ENCODE results near the gene CNST.
"Not testable (repeated sequence)": the region's sequence is repeated elsewhere in the genome, so short reads cannot be mapped to it uniquely, and the experiment has no call there.

The CNST gene

DNA sequence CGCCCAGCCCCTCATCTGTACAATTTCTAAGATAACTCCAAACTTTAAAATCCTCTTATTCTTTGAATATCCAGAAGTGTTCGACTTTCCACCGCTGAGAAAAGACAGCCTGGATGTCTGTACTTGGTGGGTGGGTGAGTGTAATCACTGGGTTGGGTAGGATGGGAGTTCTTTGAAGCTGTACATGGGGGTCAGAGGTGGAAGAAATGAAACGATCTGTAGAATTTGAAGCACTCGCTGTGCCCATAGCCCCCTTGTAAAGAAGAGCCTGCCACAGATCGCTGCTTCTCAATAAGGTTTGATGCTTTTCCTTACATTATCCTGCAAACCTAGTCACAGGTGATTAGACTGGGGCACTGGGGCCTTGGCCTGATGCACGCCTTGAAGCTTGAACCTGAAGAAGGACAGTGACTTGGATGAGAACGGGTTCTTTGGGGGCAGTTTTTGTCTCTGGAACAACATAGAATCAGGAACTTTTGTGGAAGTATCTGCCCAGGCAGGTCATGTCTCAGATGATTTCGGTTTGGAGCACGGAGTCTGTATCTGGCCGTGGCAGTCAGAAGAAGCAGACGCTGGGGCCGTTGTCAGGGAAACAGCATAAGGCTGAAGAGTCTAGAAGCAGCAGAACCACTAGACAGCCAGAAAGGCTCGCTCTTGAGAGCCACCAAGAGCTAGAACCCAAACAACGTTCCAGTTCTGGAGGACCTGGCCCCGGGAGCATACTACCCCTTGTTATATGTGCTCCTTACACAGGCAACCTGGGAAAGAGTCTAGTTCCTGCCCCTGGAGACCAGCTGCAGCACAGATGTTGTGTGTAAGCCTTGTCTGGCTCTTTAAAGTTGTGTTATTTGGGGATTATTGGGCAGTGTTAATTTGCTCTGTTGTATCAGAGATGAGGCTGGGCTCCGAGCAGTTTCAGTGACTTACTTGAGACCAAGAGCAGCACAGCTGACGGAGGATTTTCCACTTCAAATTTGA is 112.8 kb downstream of the CNST start:
- DNase-seq (ENCODE audit: low spot score) = no peak

DNA sequence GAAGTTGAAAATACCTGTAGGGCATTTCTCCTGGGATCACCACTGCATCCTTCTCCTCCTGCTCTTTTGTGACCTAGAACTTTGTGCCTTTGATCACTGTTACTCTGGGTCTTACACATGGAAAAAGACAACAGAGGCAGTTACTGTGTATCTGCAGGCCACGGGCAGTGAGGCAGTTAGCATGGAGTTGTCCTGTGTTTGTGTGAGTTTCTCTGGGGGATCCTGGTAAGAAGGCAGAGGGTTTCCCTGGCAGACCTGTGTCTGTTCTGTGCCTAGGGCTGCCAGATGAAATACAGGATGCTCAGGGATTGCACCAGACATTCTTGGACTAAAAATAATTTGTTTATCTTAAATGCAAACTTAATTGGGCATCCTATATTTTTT is 113.5 kb downstream of the CNST start:
- DNase-seq (ENCODE audit: low spot score) = no peak

DNA sequence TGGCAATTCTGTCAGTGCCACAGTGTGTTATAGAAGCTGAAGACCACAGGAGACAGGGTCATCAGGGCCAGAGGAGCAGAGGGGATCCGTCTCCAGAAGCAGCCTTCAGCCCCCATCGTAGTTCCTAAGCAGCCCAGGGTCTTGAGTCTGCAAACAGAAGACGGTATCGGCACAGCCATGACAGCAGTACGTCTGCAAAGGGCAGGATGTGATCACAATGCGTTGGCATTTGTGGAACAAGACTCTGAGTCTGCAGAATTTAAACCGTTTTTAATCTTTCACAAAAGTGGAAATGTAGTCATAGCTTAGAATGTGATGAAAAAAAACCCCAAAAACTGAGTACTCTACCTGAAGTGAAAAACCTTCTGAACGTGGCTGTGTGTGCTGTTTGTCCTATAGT is 113.9 kb downstream of the CNST start:
- no peak for DNase-seq (ENCODE audit: low spot score)

DNA sequence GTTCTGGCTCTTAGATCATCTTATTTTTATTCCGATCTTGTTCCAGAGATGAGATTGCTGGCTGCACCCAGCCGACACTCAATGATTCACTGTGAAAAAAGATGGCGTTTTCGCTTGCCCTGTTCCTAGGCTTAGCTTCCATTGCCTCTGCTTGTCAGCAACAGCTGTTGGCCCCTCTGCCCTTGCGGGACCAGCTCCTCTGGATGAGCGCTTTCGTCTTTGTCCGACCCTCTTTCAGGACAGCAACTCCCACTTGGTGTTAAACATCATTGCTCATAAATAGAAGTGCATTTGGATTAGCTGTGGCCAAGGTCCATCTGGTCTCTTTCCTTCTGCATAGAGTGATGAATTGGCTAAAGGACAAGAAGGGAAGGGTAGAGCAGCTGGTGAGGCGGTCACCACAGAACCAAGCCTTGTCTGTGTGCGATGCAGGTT is 114.5 kb downstream of the CNST start:
- peak; percentile 26 for DNase-seq (ENCODE audit: low spot score)

DNA sequence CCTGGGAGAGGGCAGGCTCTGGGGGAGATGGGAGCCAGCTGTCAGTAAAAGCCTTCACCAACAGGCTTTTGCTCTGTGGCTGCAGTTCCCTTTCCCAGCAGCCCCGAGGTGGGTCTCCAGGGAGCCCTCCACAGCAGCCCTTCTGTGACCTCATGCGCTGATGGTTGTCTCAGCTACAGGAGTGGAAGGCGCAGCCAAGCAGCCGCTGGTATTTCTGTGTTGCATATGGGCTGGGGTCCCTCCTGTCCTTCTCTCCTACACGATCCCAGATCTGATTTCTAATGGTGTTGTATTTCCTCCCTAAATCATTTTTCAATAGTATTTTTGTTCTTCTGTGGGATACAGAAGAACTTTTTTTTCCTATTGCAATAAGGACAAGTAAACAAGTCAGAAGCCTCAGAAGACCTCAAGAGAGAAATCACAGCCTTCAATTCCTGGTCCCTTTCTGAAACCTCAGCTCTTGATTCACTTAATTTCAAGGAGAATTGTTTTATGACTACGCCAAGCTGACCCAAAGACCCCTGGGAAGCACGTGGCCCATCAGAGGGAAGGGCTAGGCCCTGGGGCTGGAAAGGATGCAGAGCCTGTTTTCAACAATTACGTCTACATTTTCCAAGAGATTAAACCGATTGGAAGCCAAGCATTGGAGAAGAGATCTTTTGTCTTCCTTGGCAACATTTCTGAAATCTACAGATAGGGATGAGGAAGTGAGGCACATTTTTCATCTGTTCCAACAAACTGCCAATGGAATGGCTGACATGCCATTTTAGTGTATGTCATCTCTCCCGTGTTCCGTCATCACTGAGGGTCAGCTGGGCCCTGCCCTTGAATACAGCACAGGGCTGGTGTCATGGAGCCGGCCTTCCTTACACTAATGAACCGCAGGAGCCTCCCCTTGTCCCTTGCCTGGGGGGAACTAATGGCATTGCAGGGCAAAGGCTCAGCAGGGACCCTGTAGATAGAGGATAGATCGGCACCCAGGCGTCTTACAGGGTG is 115.9 kb downstream of the CNST start:
- no peak for DNase-seq (ENCODE audit: low spot score)

DNA sequence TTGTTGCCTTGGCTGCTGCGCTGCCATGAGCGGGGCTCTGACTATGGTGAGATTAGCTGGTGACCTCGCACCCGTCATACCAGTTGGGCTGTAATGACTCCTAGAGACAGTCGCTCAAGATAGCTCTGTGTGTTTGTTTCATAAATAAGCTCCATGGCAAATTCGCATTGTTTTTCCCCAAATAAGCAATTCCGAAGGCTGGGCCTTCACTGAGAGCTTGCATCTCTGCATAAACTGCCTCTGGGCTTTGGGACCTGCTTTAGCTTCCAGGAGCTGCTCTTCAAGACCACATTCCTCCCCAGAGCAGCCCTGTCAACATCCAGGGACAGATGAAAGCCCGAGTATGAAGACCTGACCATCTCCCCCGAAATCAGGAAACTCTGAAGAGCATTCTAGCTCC is 117.3 kb downstream of the CNST start:
- DNase-seq (ENCODE audit: low spot score) = no peak

DNA sequence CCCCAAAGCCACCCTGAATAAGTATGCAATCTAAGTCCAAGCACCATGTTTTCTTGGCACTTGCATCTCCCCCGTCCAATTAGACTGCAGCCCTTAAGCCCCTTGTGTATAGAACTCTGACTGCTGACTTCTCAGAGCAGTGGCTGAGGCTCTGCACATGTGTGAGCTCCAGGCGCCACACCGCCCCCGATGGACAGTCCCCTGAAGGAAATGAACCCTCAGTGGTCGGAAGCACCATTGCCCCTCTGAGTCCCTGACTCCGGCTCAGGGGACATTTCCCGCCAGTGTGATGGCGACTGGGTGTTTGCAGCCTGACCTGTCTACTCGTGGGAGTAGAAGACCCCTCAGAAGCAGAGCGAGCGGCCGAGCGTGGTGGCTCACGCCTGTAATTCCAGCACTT is 120.7 kb downstream of the CNST start:
- DNase-seq (ENCODE audit: low spot score) = no peak

DNA sequence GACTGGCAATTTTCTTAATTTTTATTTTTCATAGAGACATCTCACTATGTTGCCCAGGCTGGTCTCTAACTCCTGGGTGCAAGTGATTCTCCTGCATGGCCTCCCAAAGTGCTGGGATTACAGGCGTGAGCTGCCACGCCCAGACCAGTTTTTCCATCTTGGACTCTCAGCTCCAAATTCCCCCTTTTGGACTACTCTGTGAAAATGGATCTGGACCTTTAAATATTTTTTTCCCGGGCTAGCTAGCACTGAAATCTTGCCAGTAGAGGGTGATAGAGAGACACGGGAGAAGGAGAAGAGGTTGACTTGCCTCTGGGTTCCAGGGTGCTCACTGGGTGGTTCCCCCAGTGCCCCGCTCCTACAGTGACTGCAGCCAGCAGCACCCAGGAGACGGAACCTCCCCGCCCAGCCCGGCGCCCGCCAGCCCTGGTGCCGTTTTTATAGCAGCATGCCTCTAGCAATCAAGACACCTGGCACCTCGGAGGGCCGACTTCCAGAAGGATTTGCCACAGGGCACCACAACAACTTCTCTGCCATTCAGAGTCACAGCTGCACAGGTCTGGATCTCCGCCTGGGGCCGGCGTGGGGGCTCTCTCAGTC is 123.3 kb downstream of the CNST start:
- peak; percentile 67 for DNase-seq (ENCODE audit: low spot score)

DNA sequence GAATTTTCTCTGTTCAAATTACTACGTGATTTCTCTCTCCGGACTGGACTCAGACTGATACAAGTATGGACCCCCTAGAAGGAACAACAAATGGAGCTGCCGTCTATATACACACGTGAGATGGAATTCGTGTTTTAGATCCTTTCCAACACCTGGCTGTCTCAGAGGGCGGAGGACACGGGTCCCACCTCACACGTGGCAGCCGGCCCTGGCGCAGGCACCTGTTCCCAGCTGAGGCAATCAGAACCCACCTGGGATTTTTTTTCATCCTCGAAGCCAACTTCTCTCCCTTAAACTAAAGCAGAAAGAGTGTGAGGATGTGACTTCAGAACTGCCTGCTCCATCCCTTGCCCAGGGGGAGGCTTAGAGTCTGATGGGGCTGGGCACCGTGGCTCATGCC is 123.8 kb downstream of the CNST start:
- DNase-seq (ENCODE audit: low spot score) = no peak

DNA sequence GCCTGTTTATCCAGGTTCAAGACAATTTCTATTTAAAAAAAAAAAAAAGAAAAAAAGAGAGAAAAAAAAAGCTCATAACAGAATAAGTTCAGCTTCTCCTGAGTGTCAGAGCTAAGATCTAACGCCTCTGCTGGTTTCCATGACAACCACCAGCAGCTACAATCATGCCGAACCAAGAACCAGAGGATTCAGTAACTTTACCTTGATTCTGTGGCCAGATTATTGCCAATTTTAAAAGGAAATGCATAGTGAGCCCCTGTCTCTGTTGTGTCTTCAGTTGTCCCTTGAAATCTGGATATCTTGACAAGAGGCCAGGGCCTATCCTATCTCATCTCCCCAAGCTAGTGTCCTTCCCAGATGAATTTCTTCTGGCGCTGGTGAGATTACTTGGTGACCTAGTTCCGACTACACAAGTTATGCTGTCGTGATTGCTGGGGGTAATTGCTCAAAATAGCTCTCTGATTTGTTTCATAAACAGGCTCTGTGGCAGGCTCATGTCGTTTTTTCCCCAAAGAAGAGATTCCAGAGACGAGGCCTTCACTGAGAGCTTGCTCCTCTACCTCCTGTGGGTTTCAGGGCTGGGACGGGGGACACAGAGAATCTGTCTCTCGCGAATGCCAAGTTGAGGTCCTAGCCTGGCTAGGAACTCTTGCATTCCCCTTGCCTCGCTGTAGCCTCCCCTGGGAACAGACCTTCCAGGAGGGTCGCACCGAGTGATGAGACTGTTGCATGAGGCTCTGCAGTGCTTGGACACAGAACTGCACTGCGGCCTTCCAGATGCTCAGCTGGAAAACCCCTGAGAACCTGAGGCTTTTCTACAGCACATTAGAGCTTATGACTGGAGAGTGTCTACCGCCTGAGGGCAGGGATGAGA is 125.6 kb downstream of the CNST start:
- DNase-seq (ENCODE audit: low spot score) = no peak

DNA sequence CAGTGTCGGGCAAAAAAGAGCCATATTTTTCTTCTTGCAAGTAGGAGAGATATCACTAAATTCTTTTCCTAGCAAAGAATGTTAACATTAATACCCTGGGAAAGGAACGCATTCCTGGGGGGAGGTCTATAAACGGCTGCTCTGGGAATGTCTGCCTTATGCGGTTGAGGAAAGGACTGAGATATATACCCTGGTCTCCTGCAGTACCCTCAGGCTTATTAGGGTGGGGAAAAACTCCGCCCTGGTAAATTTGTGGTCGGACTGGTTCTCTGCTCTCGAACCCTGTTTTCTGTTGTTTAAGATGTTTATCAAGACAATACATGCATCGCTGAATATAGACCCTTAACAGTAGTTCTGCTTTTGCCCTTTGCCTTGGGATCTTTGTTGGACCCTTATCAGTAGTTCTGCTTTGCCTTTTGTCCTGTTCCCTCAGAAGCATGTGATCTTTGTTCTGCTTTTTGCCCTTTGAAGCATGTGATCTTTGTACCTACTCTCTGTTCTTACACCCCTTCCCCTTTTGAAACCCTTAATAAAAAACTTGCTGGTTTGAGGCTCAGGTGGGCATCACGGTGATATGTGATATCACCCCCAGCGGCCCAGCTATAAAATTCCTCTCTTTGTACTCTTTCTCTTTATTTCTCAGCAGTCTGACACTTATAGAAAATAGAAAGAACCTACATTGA is 128.1 kb downstream of the CNST start:
- DNase-seq (ENCODE audit: low spot score) = not testable (repeated sequence)

DNA sequence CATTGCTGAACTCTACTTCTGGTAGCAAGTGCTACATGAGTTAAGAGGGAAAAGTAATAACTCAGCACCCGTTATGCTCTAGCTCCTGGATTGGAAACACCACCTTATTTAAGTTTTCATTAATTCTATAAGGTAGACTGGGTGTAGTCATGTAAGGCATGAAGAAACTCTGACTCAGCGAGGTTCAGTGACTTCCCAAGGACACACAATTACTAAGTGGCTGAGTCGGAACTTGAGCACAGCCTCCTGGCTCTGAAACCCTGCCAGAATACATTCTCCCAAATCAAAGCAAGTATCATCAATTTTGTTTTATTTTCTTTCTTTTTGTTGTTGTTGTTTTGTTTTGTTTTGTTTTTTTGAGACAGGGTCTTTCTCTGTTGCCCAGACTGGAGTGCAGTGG is 128.9 kb downstream of the CNST start:
- no peak for DNase-seq (ENCODE audit: low spot score)

DNA sequence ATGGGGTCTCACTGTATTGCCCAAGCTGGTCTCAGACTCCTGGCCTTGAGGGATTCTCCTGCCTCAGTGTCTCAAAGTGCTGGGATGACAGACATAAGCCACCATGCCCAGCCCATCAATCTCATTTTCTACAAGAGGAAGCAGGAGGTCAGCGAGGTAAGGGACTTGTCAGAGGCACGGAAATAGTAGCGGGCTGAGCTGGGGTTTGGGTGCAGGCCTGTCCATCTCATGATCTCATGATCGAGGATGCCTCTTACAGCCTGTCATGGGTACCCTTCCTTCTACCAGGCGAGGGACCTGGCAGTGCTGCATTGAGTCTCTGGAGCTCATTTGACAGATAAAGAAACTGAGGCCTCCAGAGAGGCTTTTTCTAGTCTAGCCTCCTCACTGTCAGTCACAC is 129.4 kb downstream of the CNST start:
- no peak for DNase-seq (ENCODE audit: low spot score)

DNA sequence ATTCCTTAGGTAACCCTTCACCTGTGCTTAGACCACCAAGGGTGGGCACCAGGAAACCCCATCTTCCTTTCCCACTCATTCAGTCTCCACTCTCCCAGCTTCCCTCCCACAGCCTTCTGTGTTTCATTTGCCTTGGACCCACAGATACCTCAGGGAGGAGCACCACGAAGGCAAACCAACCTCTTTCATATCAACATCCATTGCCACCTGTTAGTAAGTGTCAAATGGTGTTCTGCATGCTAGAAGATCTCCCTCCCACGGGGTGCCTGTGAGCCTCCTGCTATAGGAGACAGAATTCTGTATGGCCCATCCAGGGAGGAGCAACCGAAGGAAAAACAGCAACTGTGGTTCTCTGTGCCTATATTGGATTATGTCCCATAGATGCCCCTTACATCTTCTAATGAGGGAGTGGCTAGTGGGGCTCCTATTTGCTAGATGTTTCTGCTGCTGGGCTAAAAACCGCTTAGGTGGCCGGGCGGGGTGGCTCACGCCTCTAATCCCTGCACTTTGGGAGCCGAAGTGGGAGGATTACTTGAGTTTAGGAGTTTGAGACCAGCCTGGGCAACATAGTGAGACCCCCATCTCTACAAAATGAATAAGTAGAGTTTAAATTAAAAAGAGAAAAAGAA is 132.3 kb downstream of the CNST start:
- DNase-seq (ENCODE audit: low spot score) = no peak

DNA sequence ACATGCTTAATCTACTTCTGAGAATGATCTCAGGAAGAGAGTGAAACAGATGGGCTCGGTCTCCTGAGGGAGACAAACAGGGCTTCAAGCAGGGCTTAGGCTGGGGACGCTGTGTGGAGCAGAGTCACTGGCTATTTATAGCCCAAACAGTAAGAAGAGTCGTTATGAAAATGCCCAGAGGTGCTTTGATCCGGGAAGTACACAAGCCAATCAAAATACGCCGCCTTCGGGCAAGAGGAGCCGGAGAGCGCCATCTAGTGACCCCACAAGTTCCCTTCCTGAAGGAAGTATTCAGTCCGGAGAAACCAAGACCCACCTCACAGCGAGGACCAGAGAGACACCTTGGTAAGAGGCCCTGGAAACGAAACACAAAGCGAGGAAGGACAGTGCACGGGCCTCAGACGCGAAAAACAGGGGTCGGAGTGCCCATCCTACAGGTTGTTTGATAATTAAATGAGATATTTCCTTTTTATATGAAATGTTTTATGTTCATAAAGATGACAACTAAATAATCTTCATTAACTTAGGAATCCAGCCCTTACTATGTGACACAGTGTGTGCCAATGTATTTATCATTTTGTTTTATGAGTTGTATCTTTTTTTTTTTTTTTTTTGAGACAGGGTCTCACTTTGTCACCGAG is 133.0 kb downstream of the CNST start:
- DNase-seq (ENCODE audit: low spot score) = peak; percentile 76

DNA sequence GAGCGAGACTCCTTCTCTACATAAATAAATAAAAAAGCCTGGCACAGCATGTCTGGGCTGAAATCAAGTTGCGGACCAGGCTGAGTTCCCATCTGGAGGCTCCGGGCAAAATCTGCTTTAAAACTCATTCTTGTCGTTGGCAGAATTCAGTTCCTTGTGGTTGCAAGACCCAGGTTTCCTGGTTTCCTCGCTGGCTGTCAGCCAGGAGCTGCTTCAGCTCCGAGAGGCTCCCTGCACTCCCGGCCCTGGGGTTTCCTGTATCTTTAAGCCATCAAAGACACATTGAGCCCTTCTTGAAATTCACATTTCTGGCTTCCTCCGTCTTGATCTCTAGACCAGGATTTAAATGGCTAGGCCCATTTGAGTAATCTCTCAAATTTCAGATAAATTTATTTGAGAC is 137.3 kb downstream of the CNST start:
- no peak for DNase-seq (ENCODE audit: low spot score)

DNA sequence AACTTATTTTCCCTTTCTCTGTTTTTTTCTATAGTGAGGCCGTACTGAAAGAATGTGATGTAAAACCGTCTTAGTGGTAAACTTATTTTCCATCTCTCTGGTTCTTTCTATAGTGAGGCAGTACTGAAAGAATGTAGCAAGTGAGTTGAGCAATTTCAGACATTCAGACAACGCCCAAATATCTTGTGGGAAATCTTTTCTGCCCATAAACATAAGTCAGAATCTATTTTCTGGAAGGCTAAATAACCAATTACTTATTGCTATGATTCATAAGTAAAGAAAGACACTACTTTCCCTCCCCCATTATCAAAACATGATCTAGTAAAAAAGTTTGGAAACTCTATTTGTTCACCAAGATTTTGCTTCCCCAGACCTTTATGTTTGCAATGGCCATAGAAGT is 139.1 kb downstream of the CNST start:
- no peak for DNase-seq (ENCODE audit: low spot score)

DNA sequence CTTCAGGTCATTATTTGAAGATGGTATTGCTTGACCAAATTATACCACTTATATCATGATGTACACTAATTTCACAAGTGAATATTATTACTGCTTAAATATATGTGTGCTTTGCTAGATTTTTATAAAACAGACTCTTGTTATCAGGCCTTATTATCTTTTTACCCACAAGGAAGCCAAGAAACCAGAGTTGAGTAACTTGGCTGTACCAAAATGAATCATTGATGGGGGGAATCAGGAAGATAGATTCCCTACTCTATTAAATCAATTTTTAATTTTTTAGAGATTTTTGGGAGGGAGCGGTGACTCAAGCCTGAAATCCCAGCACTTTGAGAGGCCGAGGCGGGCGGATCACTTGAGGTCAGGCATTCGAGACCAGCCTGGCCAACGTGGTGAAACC is 141.9 kb downstream of the CNST start:
- DNase-seq (ENCODE audit: low spot score) = no peak

DNA sequence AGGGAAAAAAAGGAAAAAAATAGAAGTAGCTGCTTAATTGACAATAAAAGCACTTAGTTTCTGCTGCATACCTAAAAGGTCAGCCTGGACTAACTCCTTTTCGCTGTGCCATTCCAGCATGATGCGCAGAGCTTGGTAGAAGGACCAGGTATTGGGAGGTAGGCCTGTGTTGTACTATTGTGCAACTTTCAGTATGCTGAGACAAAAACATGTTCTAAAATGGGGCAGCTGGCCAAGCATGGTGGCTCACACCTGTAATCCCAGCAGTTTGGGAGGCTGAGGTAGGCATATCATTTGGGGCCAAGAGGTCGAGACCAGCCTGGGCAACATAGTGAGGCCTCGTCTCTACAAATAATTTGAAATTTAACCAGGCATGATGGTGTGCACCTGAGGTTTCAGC is 142.9 kb downstream of the CNST start:
- no peak for DNase-seq (ENCODE audit: low spot score)

DNA sequence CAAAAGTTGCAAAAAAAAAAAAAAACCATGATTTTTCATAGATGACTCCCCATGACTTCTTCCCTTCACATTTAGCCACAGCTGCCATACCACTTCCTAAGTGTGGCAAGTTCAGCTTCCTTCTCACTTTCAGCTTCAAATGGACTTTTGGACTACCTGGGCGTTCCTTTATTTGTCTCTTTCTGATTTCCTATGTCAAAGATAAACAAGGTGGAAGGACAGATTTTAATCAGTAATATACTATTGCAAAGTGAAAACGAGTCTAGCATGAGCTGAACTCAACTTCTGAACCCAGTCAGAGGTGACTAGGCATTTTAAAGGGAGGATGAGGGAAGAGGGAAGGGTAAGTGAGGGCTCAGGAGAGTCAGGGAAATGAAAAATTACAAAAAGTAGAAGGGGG is 143.6 kb downstream of the CNST start:
- no peak for DNase-seq (ENCODE audit: low spot score)
